Stimulated activated naive B cell treated with anti-CD40 and anti-IgM and Interleukin-4, amounts not matched to agents 10 μg/mL and 1 μg/mL and 100 μg/mL, for 72 hours (primary cell): ENCODE measurements around the gene PRRC2A.
A peak's percentile ranks its signal among the peaks of the same experiment; 100 is the strongest.

ENCODE experiments used
- ATAC-seq, 2 donors: fragments of 150-1000 bp; cut with Tn5 transposase; replicated peaks; 2 replicates each; pipeline ENCODE4 v1.10.0; 2021; ENCODE audit warnings: moderate library complexity in 1 of 2
- DNase-seq: peaks from one replicate; pipeline ENCODE4 v3.0.0; 2021
- H3K27ac Mint-ChIP-seq: one replicate; pipeline ENCODE4 v1.8.0; 2022; ENCODE audit warnings: mild to moderate bottlenecking, mixed read lengths
- H3K27me3 Mint-ChIP-seq, 2 donors: one replicate each; pipeline ENCODE4 v1.8.0; 2022; ENCODE audit warnings: mixed read lengths in 2 of 2
- H3K36me3 Mint-ChIP-seq, 2 donors: one replicate each; pipeline ENCODE4 v1.8.0; 2022; ENCODE audit warnings: mixed read lengths in 2 of 2, mild to moderate bottlenecking in 1 of 2
- H3K4me1 Mint-ChIP-seq, 2 donors: one replicate each; pipeline ENCODE4 v1.8.0; 2022; ENCODE audit warnings: mixed read lengths in 2 of 2, mild to moderate bottlenecking in 1 of 2
- H3K4me3 Mint-ChIP-seq, 2 donors: one replicate each; pipeline ENCODE4 v1.8.0; 2022; ENCODE audit warnings: mild to moderate bottlenecking in 2 of 2, mixed read lengths in 2 of 2, moderate library complexity in 1 of 2
- H3K9me3 Mint-ChIP-seq, 2 donors: one replicate each; pipeline ENCODE4 v1.8.0; 2022; ENCODE audit warnings: mixed read lengths in 2 of 2, mild to moderate bottlenecking in 1 of 2

The PRRC2A gene

GRCh38 chr6:31658983-31659648 lies 38.6 kb downstream of the PRRC2A start:
- ATAC-seq (no peak), DNase-seq (no peak)
- H3K4me1 Mint-ChIP-seq = peaks cover 55 to 87% of the 10 kb centered on the region in 2 donors
- H3K36me3 Mint-ChIP-seq = peaks cover 53 to 68% of the 10 kb centered on the region in 2 donors
- no peaks in the 10 kb centered on the region for H3K27me3 Mint-ChIP-seq
- peak overlapping the region; percentile 95 to 97 for H3K4me3 Mint-ChIP-seq
- H3K9me3 Mint-ChIP-seq = no peaks in the 10 kb centered on the region
- H3K27ac Mint-ChIP-seq = peak overlapping the region; percentile 96

DNA sequence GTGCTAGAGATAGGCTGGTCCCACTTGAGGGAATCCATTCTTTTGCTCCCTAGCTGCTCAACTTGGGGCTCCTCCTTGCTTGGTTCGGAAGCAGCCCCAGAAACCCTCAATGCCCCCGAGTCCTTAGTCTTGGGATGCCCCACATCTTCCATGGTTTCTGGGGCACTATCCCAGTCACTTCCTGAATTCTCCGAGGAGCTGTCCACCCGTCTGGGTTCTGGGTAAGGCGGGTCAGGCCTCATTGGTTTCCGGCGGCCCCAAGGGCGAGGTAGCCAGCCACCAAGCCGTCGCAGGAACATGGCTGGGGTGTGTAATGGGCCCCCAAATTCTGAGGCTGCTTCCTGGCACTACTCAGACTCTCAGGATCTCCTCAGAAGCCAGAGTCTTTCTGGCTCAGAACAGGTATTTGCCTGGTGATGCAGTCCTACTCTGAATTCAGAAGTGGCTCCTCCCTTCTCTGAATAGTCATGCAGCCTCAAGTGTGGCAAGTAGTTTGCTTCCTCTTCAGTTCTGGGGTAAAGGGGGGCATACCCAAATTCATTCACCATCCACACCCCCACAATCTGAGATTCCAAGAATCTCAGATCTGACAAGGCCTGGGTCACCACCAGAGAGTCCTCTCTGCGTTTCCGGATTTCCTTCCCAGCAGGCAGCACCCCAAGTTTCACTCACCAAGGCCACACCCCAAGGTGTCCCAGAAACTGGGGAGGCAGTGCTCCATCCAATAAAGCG lies 39.3 kb downstream of the PRRC2A start:
- Mint-ChIP-seq H3K9me3 (no peaks in the 10 kb centered on the region), H3K4me1 (peaks cover 60 to 94% of the 10 kb centered on the region in 2 donors), H3K4me3 (peak overlapping the region; percentile 95 to 97), H3K36me3 (peaks cover 59 to 75% of the 10 kb centered on the region in 2 donors), H3K27ac (peak overlapping the region; percentile 96), H3K27me3 (no peaks in the 10 kb centered on the region)
- ATAC-seq (peak; percentile 58 to 59), DNase-seq (peak; percentile 22)

DNA sequence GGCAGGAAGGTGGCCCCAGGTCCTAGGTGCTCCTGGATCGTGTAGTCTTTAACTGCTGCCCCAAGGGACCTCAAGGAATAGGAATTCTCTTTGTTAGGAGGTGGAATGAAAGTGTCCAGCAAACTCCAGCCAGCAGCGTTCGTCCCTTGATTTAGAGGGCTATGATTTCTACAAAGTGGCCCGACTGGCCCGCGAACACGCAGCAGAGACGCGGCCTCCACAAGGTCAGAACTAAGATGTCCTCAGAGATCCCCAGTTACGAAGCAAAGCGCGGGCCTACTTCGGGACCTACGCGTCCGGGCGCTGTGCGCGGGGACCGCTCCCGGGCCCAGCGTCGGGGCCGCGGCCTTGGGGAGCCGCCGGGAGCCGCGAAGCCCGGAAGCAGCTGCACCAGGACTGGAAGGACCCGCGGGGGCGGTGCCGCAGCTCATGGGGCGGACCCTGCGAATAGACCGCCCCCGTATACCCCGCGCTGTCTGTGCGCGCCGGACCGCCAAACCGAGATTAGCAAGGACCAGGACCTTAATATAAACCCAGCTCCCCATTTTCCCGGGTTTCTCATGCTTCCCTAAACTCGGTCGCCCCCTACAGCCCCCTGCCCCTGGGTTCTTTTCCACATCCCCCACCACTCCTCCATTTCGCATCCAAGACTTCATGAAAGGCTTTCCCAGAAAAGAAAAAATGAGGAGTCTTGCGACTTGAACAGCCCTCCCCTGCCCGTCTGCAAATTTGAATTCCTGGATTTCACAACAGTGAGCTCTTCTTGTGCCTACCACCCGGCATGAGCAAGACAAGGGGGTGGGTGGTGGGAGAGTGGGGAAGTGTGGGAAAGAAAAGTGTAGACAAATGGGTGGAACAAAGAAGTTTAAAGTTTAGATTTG lies 40.1 kb downstream of the PRRC2A start, which contains the start of gene C6orf47:
C6orf47 (minus strand) TSS at position 398 of the 881 bp plus-strand sequence. CDS start 831 bp downstream, outside the sequence.
- Mint-ChIP-seq H3K4me3 (peak within 1 kb of the TSS; percentile 95 to 97), H3K27me3 (no peaks in the 10 kb centered on the region), H3K27ac (peak within 1 kb of the TSS; percentile 96), H3K4me1 (peaks cover 57 to 87% of the 10 kb centered on the region in 2 donors), H3K36me3 (peaks cover 56 to 73% of the 10 kb centered on the region in 2 donors), H3K9me3 (no peaks in the 10 kb centered on the region)
- DNase-seq (peak; percentile 68), ATAC-seq (peak; percentile 64 to 73)

DNA sequence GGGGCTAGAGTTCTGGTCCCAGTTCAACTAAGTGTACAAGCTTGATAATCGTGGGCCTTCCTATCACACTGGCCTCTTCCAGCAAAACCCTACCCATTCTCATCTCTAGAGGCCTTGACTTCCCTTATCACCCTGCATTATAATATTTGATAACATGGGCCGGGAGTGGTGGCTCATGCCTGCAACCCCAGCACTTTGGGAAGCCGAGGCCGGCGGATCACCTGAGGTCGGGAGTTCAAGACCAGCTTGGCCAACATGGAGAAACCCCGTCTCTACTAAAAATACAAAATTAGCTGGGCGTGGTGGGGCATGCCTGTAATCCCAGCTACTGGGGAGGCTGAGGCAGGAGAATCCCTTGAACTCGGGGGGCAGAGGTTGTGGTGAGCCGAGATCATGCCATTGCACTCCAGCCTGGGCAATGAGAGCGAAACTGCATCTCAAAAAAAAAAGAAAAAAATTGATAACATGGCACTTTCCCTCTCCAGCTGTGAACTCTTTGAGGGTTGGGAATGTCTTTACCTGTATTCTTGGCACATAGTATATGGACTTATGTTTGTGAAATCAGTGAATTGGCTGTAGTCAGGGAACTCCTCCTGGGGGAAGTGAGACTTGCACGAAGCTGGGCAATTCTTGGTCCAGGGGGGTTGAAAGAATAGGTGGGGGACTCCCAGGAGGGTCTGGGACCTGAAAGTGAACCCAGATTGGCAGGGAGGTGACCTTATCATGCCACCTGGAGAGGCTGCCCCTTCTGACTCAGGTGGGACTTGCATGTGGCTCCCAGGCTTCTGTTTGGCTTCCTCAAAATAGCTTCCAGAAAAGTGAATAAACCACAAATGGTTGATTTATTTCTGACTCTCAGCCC lies 41.0 kb downstream of the PRRC2A start:
- peak overlapping the region; percentile 95 to 97 for H3K4me3 Mint-ChIP-seq
- H3K36me3 Mint-ChIP-seq = peaks cover 54 to 72% of the 10 kb centered on the region in 2 donors
- DNase-seq (peak; percentile 28), ATAC-seq (no peak)
- H3K9me3 Mint-ChIP-seq = no peaks in the 10 kb centered on the region
- H3K27ac Mint-ChIP-seq = peak overlapping the region; percentile 92
- no peaks in the 10 kb centered on the region for H3K27me3 Mint-ChIP-seq
- peaks cover 59 to 85% of the 10 kb centered on the region in 2 donors for H3K4me1 Mint-ChIP-seq

DNA sequence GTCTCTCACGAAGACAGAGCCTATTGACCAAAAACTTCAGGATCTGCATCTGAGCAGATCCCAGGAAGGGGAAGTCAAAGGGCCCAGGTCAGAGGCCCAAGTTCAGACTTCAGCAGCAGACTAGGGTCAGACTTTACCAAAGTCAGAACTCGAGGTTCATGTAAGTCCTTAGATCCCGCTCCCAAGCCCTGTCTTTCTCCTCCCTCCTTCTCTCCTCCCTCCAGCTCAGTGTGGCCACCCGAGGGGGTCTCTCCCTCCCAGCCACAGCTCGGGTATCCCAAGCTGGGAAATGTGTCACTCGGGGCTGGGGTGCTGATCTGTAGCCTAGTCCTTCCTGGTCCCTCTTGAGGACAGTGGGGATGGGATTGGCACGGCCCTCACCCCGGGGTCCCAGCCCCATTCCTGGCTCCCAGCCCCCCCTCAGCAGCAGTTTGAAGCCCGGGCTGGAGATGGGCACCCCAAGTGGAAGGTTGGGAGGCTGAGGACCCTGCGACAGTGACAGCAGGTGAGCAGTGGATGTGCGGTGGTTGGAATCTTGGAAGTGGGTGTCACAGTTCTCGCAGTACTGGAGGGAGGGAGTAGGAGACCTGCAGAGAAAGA lies 41.7 kb downstream of the PRRC2A start:
- Mint-ChIP-seq H3K36me3 (peaks cover 54 to 74% of the 10 kb centered on the region in 2 donors), H3K4me3 (peak overlapping the region; percentile 72 to 97), H3K9me3 (no peaks in the 10 kb centered on the region), H3K27ac (peak overlapping the region; percentile 63), H3K4me1 (peaks cover 60 to 85% of the 10 kb centered on the region in 2 donors), H3K27me3 (no peaks in the 10 kb centered on the region)
- no peak for DNase-seq
- ATAC-seq = no peak

GRCh38 chr6:31663126-31663960 lies 42.8 kb downstream of the PRRC2A start:
- DNase-seq = no peak
- ATAC-seq = no peak
- peak overlapping the region; percentile 98 for H3K4me3 Mint-ChIP-seq
- H3K9me3 Mint-ChIP-seq = no peaks in the 10 kb centered on the region
- peaks cover 55 to 85% of the 10 kb centered on the region in 2 donors for H3K4me1 Mint-ChIP-seq
- peak overlapping the region; percentile 99 for H3K27ac Mint-ChIP-seq
- no peaks in the 10 kb centered on the region for H3K27me3 Mint-ChIP-seq
- H3K36me3 Mint-ChIP-seq = peaks cover 55 to 73% of the 10 kb centered on the region in 2 donors

DNA sequence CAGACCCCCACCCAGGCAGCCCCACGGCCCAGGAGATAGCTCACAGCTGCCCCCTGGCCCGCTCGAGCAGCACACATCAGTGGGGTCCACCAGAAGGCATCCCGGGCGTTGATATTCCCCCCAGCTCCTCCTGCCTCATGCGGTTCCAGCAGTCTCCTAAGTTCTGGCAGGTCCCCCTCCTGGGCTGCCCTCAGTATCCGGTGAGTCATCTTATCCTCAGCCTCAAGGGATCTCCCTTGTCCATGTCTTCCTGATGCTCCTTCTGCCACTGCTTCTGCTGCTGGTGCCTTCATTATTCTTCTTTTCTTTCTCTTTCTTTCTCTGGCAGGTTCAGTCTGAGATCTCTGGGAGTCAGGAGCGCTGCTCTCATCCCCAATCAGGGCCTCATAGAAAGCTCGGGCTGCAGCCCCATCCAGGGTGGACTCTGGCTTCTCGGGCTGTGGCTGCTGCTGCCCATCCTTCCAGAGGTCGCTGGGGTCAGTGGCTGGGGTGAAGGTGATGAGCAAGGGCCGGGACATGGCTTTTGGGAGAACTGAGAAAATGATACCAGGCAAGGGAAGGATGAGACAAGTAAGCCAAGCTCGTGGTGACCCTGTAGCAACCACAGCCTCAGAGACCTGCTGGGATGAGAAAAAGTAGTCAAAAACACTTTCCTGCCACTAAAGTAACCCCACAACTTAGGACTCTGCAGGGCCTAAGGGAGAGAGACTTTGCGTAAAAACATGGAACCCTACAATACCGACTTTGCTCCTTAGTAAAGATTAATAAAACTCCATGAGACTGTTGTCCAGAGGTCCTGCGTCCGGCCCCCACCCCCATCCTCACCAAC lies 43.7 kb downstream of the PRRC2A start:
- H3K4me1 Mint-ChIP-seq = peaks cover 53 to 85% of the 10 kb centered on the region in 2 donors
- peaks cover 53 to 73% of the 10 kb centered on the region in 2 donors for H3K36me3 Mint-ChIP-seq
- no peaks in the 10 kb centered on the region for H3K27me3 Mint-ChIP-seq
- ATAC-seq = no peak
- peak overlapping the region; percentile 98 for H3K4me3 Mint-ChIP-seq
- peak overlapping the region; percentile 99 for H3K27ac Mint-ChIP-seq
- no peak for DNase-seq
- no peaks in the 10 kb centered on the region for H3K9me3 Mint-ChIP-seq

DNA sequence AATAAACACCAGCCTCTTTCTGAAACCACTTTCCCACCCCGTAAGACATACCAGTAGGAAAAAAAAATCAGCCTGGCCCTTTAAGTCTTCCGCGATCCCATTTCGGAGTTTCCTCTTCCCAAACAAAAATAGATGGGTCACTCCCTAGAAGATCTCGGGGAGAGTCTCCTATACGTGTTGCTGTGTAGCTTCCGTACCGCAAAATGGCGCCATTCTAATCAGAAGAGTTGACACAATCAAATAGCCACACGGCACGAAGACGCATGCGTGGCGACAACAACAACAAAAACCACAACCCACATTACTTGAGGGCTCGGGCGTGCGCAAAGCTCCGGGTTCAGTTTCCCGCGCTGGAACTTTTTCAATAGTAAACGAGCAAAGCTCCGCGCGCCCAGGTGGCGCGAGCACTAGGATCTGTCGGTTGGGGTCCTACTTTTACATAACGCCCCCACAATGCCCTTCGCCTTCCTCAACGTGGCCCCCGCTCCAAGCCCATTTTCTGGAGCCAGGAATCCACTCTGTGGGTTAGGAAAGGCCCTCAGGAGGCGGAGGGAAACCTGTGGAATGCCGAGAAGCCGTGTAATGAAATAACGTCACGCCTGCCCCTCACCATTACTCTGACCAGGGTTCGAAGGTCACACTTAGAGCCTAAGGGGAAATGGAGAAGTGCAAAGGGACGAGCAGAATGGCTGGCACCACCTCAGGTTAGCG lies 44.4 kb downstream of the PRRC2A start, which contains the start of gene GPANK1:
GPANK1 (minus strand) TSS at position 208 of the 711 bp plus-strand sequence. CDS start 519 bp downstream, outside the sequence.
- no peaks in the 10 kb centered on the region for H3K9me3 Mint-ChIP-seq
- H3K4me3 Mint-ChIP-seq = peak within 1 kb of the TSS; percentile 98
- H3K27ac Mint-ChIP-seq = peak within 1 kb of the TSS; percentile 99
- peak; percentile 45 to 47 for ATAC-seq
- H3K4me1 Mint-ChIP-seq = peaks cover 45 to 79% of the 10 kb centered on the region in 2 donors
- no peaks in the 10 kb centered on the region for H3K27me3 Mint-ChIP-seq
- H3K36me3 Mint-ChIP-seq = peaks cover 49 to 73% of the 10 kb centered on the region in 2 donors
- peak; percentile 79 for DNase-seq

GRCh38 chr6:31665501-31666336 lies 45.2 kb downstream of the PRRC2A start, which contains the start of gene CSNK2B:
TSS of gene CSNK2B (plus strand) at chr6:31666080. CDS start at chr6:31666832, 752 bp downstream.
- peaks cover 54 to 75% of the 10 kb centered on the region in 2 donors for H3K36me3 Mint-ChIP-seq
- ATAC-seq = peak; percentile 81 to 83

GRCh38 chr6:31666337-31666965 lies 45.9 kb downstream of the PRRC2A start:
- ATAC-seq (no peak), DNase-seq (no peak)
- Mint-ChIP-seq H3K27me3 (no peaks in the 10 kb centered on the region), H3K27ac (peak overlapping the region; percentile 99), H3K4me3 (peak overlapping the region; percentile 98), H3K36me3 (peaks cover 56 to 76% of the 10 kb centered on the region in 2 donors), H3K4me1 (peaks cover 39 to 70% of the 10 kb centered on the region in 2 donors), H3K9me3 (no peaks in the 10 kb centered on the region)

More at GRCh38 chr6:31665501-31666336, 45.2 kb downstream of the PRRC2A start, which contains the start of gene CSNK2B:
- H3K9me3 Mint-ChIP-seq = no peaks in the 10 kb centered on the region
- peak within 1 kb of the TSS; percentile 99 for H3K27ac Mint-ChIP-seq
- H3K4me3 Mint-ChIP-seq = peak within 1 kb of the TSS; percentile 98
- H3K27me3 Mint-ChIP-seq = no peaks in the 10 kb centered on the region
- H3K4me1 Mint-ChIP-seq = peaks cover 45 to 77% of the 10 kb centered on the region in 2 donors
- peak; percentile 98 for DNase-seq
